ENCODE results near the gene ERP29.

- TF ChIP-seq CTCF (IDR thresholded peaks at IDR 0.05; ENCODE audit: insufficient read depth, low read depth, low read length) (no peak), EZH2 (IDR thresholded peaks at IDR 0.05; ENCODE audit: insufficient read depth, low read length) (no peak)
Observed at GRCh38 chr12:111980598-111980997, 32.6 kb upstream of the ERP29 start.

All from astrocyte (in vitro differentiated cells and primary cell).